ENCODE results near the gene AXIN2. TPM values are rescaled to one million over a fixed set of nuclear protein-coding genes. Genes with fewer than 3 reads are reported as not detected.

AXIN2 gene
- total and polyA plus RNA-seq, 10 of the 15 experiments (the other 5 are each of a cell fraction or from before 2014, with no cell fraction given), result 0.47 to 7.8 (median 3.1) TPM

GRCh38 chr17:65515959-65516948, 45.2 kb downstream of the AXIN2 start:
- Histone ChIP-seq H3K4me2 (ENCODE audit: control insufficient read depth, insufficient read depth) (no peak overlapping the region), H3K9me3 (replicated peaks; ENCODE audit: control insufficient read depth, insufficient read depth, low read length) (no peaks in the 10 kb centered on the region), H3K27me3 (replicated peaks in 1 of 2; ENCODE audit: control insufficient read depth in 2 of 2, insufficient read depth in 2 of 2, low read length in 1 of 2) (no peaks in the 10 kb centered on the region), H4K20me1 (ENCODE audit: control insufficient read depth, insufficient read depth) (no peaks in the 10 kb centered on the region), H3K4me1 (ENCODE audit: control insufficient read depth, insufficient read depth, low read length) (no peaks in the 10 kb centered on the region), H3K36me3 (ENCODE audit: control insufficient read depth in 2 of 2, insufficient read depth in 2 of 2, low read length in 1 of 2) (no peaks in the 10 kb centered on the region), H3K27ac (ENCODE audit: control insufficient read depth, insufficient read depth) (no peak overlapping the region), H3K4me3 (no peak overlapping the region), H3K9ac (ENCODE audit: control insufficient read depth, insufficient read depth, low read length) (no peak overlapping the region), H2AFZ (ENCODE audit: control insufficient read depth, low read depth, low read length) (no peak overlapping the region), H3K79me2 (ENCODE audit: control insufficient read depth, insufficient read depth, low read length) (no peaks in the 10 kb centered on the region)
- ChIA-PET POLR2A (no interaction called here), RAD21 (ENCODE audit: unreplicated experiment) (no interaction called here), SMC1A (ENCODE audit: uncharacterized antibody, unreplicated experiment) (no interaction called here), CTCF (no interaction called here)
- intact Hi-C loops (cut with micrococcal nuclease; ENCODE audit: unreplicated experiment), result no loop called here
- BruUV-seq (replicated peaks), result no TSS peak
- 21% methylated on average over 17 of the region's 17 CpGs for WGBS (ENCODE audit: insufficient coverage, insufficient replicate concordance, low lambda C conversion rate, missing lambda C conversion rate)
- TF ChIP-seq BCL11A (IDR thresholded peaks at IDR 0.05; ENCODE audit: low read depth, low read length), result no peak
- TF ChIP-seq TARDBP (IDR thresholded peaks at IDR 0.05; ENCODE audit: borderline replicate concordance), result no peak
- no peak for TF ChIP-seq SREBF2 (IDR thresholded peaks at IDR 0.05; ENCODE audit: low read length)
- TF ChIP-seq YY1 (IDR thresholded peaks at IDR 0.05; ENCODE audit: low read depth, low read length), result no peak
- no peak for TF ChIP-seq USF1 (IDR thresholded peaks at IDR 0.05; ENCODE audit: borderline replicate concordance, extremely low read length, insufficient read depth, low read depth, low read length)
- no peak for TF ChIP-seq SMAD1 (IDR thresholded peaks at IDR 0.05; ENCODE audit: low read depth, partially characterized antibody)
- TF ChIP-seq HDAC2 (IDR thresholded peaks at IDR 0.05), result no peak
- TF ChIP-seq KAT2A (conservative IDR thresholded peaks at IDR 0.05; ENCODE audit: control insufficient read depth, low read depth, low read length), result no peak
- TF ChIP-seq SUZ12 (IDR thresholded peaks at IDR 0.05; ENCODE audit: unreplicated experiment), result no peak
- TF ChIP-seq SP1 (IDR thresholded peaks at IDR 0.05; ENCODE audit: low read depth, low read length), result no peak
- TF ChIP-seq SUPT20H (IDR thresholded peaks at IDR 0.05; ENCODE audit: borderline replicate concordance, control insufficient read depth, low read depth, low read length), result no peak
- no peak for TF ChIP-seq CREB1 (IDR thresholded peaks at IDR 0.05; ENCODE audit: low read depth)
- in situ Hi-C loops (cut with MboI), result no loop called here
- no peak for DNase-seq (ENCODE audit: low read depth, low spot score)
- ATAC-seq, result no peak
- no peak for FAIRE-seq
